ENCODE data around the gene CKS2. TPM values are rescaled to one million over a fixed set of nuclear protein-coding genes. Genes with fewer than 3 reads are reported as not detected.

Gene CKS2
- polyA plus RNA-seq, 3 donors: 68.8 to 115 (median 113) TPM

- no peak for DNase-seq (ENCODE audit: extremely low read depth in 1 of 11, low read depth in 9 of 11, low spot score in 4 of 11)
Measured at GRCh38 chr9:89359751-89360261, 48.8 kb downstream of the CKS2 start.

GRCh38 chr9:89360465-89360864, 49.5 kb downstream of the CKS2 start:
- no peak for DNase-seq (ENCODE audit: extremely low read depth in 1 of 11, low read depth in 9 of 11, low spot score in 4 of 11)

- no peak for DNase-seq (ENCODE audit: extremely low read depth in 1 of 11, low read depth in 9 of 11, low spot score in 4 of 11)
Measured at GRCh38 chr9:89361031-89361430, 50.0 kb downstream of the CKS2 start.

GRCh38 chr9:89361816-89362646, 51.0 kb downstream of the CKS2 start:
- DNase-seq (ENCODE audit: extremely low read depth in 1 of 11, low read depth in 9 of 11, low spot score in 4 of 11): no peak

GRCh38 chr9:89362647-89363310, 51.8 kb downstream of the CKS2 start:
- DNase-seq (ENCODE audit: extremely low read depth in 1 of 11, low read depth in 9 of 11, low spot score in 4 of 11): no peak

- no peak for DNase-seq (ENCODE audit: extremely low read depth in 1 of 11, low read depth in 9 of 11, low spot score in 4 of 11)
Measured at GRCh38 chr9:89363311-89363670, 52.3 kb downstream of the CKS2 start.

- no peak for DNase-seq (ENCODE audit: extremely low read depth in 1 of 11, low read depth in 9 of 11, low spot score in 4 of 11)
Measured at GRCh38 chr9:89363921-89364665, 53.1 kb downstream of the CKS2 start.

GRCh38 chr9:89364666-89365531, 53.9 kb downstream of the CKS2 start:
- DNase-seq (ENCODE audit: extremely low read depth in 1 of 11, low read depth in 9 of 11, low spot score in 4 of 11): no peak

- no peak for DNase-seq (ENCODE audit: extremely low read depth in 1 of 11, low read depth in 9 of 11, low spot score in 4 of 11)
Measured at GRCh38 chr9:89365532-89365912, 54.5 kb downstream of the CKS2 start.

Other genes starting within 250 kb of the CKS2 start
- 1 to 10 TPM; 2.4 to 3.4 (median 2.7) TPM for gene SHC3, start 132.4 kb upstream of the CKS2 start, polyA plus RNA-seq (ENCODE audit: insufficient read length in 3 of 3)
- gene SECISBP2, start 7.3 kb downstream of the CKS2 start, polyA plus RNA-seq (ENCODE audit: insufficient read length in 3 of 3): 100 to 1,000 TPM in 1 of 3 donors, 10 to 100 TPM in 2; 60.3 to 105 (median 75.6) TPM
- gene SEMA4D, start 186.9 kb downstream of the CKS2 start, polyA plus RNA-seq (ENCODE audit: insufficient read length in 3 of 3): 10 to 100 TPM; 46.9 to 68.0 (median 49.1) TPM

All from renal cortex interstitium (tissue), 11 donors.